ENCODE results near the gene A4GALT. TPM values are rescaled to one million over a fixed set of nuclear protein-coding genes. Genes with fewer than 3 reads are reported as not detected.

The A4GALT gene
- total and polyA plus RNA-seq, 2 of the 13 experiments (the other 11 are each of a cell fraction or from before 2014, with no cell fraction given) = 0.09 to 1.1 TPM

- TF ChIP-seq PHF21A (CRISPR knock-in tag; IDR thresholded peaks at IDR 0.05) (peak; percentile 82), GATAD2A (CRISPR knock-in tag; IDR thresholded peaks at IDR 0.05) (peak; percentile 67), ZNF484 (CRISPR knock-in tag; IDR thresholded peaks at IDR 0.05; ENCODE audit: borderline replicate concordance, low read depth) (no peak), ZNF770 (CRISPR knock-in tag; IDR thresholded peaks at IDR 0.05) (peak; percentile 26; the same call in 1 of the 2 replicates), ZNF746 (CRISPR knock-in tag; IDR thresholded peaks at IDR 0.05) (peak; percentile 73; the same call in 1 of the 2 replicates), ZFP37 (CRISPR knock-in tag; IDR thresholded peaks at IDR 0.05; ENCODE audit: borderline replicate concordance) (0 out of 2 replicates have a peak, but pooled peaks have one; percentile 38), ZNF597 (CRISPR knock-in tag; IDR thresholded peaks at IDR 0.05) (no peak), SNRNP70 (IDR thresholded peaks at IDR 0.05; ENCODE audit: low read depth, low read length) (no peak), STAG1 (CRISPR knock-in tag; IDR thresholded peaks at IDR 0.05) (0 out of 2 replicates have a peak, but pooled peaks have one; percentile 16), PITX1 (CRISPR knock-in tag; IDR thresholded peaks at IDR 0.05) (peak; percentile 38; the same call in 1 of the 2 replicates), ISL2 (CRISPR knock-in tag; IDR thresholded peaks at IDR 0.05) (peak; percentile 43; the same call in 1 of the 2 replicates), ZMYM3 (CRISPR knock-in tag; IDR thresholded peaks at IDR 0.05) (peak; percentile 51; the same call in 1 of the 2 replicates), HDAC1 (CRISPR knock-in tag; IDR thresholded peaks at IDR 0.05) (peak; percentile 58; the same call in 1 of the 2 replicates), ZNF234 (CRISPR knock-in tag; conservative IDR thresholded peaks at IDR 0.05) (no peak)
- TF ChIP-seq, protein P1, sequence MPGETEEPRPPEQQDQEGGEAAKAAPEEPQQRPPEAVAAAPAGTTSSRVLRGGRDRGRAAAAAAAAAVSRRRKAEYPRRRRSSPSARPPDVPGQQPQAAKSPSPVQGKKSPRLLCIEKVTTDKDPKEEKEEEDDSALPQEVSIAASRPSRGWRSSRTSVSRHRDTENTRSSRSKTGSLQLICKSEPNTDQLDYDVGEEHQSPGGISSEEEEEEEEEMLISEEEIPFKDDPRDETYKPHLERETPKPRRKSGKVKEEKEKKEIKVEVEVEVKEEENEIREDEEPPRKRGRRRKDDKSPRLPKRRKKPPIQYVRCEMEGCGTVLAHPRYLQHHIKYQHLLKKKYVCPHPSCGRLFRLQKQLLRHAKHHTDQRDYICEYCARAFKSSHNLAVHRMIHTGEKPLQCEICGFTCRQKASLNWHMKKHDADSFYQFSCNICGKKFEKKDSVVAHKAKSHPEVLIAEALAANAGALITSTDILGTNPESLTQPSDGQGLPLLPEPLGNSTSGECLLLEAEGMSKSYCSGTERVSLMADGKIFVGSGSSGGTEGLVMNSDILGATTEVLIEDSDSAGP (CRISPR knock-in tag; IDR thresholded peaks at IDR 0.05; ENCODE audit: borderline replicate concordance) = peak; percentile 48; the same call in 1 of the 2 replicates
- TF ChIP-seq, protein P2, sequence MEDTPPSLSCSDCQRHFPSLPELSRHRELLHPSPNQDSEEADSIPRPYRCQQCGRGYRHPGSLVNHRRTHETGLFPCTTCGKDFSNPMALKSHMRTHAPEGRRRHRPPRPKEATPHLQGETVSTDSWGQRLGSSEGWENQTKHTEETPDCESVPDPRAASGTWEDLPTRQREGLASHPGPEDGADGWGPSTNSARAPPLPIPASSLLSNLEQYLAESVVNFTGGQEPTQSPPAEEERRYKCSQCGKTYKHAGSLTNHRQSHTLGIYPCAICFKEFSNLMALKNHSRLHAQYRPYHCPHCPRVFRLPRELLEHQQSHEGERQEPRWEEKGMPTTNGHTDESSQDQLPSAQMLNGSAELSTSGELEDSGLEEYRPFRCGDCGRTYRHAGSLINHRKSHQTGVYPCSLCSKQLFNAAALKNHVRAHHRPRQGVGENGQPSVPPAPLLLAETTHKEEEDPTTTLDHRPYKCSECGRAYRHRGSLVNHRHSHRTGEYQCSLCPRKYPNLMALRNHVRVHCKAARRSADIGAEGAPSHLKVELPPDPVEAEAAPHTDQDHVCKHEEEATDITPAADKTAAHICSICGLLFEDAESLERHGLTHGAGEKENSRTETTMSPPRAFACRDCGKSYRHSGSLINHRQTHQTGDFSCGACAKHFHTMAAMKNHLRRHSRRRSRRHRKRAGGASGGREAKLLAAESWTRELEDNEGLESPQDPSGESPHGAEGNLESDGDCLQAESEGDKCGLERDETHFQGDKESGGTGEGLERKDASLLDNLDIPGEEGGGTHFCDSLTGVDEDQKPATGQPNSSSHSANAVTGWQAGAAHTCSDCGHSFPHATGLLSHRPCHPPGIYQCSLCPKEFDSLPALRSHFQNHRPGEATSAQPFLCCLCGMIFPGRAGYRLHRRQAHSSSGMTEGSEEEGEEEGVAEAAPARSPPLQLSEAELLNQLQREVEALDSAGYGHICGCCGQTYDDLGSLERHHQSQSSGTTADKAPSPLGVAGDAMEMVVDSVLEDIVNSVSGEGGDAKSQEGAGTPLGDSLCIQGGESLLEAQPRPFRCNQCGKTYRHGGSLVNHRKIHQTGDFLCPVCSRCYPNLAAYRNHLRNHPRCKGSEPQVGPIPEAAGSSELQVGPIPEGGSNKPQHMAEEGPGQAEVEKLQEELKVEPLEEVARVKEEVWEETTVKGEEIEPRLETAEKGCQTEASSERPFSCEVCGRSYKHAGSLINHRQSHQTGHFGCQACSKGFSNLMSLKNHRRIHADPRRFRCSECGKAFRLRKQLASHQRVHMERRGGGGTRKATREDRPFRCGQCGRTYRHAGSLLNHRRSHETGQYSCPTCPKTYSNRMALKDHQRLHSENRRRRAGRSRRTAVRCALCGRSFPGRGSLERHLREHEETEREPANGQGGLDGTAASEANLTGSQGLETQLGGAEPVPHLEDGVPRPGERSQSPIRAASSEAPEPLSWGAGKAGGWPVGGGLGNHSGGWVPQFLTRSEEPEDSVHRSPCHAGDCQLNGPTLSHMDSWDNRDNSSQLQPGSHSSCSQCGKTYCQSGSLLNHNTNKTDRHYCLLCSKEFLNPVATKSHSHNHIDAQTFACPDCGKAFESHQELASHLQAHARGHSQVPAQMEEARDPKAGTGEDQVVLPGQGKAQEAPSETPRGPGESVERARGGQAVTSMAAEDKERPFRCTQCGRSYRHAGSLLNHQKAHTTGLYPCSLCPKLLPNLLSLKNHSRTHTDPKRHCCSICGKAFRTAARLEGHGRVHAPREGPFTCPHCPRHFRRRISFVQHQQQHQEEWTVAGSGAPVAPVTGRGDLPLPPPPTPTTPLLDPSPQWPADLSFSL (CRISPR knock-in tag; IDR thresholded peaks at IDR 0.05) = peak; percentile 48; the same call in 1 of the 2 replicates
- TF ChIP-seq, protein P3, sequence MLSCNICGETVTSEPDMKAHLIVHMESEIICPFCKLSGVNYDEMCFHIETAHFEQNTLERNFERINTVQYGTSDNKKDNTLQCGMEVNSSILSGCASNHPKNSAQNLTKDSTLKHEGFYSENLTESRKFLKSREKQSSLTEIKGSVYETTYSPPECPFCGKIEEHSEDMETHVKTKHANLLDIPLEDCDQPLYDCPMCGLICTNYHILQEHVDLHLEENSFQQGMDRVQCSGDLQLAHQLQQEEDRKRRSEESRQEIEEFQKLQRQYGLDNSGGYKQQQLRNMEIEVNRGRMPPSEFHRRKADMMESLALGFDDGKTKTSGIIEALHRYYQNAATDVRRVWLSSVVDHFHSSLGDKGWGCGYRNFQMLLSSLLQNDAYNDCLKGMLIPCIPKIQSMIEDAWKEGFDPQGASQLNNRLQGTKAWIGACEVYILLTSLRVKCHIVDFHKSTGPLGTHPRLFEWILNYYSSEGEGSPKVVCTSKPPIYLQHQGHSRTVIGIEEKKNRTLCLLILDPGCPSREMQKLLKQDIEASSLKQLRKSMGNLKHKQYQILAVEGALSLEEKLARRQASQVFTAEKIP (CRISPR knock-in tag; IDR thresholded peaks at IDR 0.05; ENCODE audit: borderline replicate concordance) = no peak
These were observed 34.0 kb upstream of the A4GALT start (continued) for GRCh38 chr22:42754658-42755057.

Measured in HepG2 (cell line).